Measurements from ENCODE around the gene GCK.

DNA sequence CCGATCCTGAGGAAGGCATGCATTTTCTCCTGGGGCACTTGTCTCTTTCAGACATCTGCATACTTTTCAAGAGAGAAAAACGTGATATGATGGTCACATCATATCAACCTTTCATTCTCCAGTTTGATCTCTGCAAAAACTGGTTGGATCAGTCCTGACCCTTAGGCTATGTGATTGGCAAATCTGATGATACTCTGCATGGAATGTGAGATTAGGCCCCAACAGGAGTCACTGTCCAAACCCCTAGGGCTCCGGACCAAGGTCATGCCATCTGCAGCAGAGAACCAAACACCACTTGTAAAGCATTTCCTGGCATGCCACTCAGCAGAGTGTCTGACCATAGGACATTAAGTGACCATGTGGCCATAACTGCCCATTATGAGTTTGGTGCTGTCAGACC, 8.6 kb downstream of the GCK start:
- TF ChIP-seq POLR2AphosphoS5 (IDR thresholded peaks at IDR 0.05; ENCODE audit: low read depth, low read length) (no peak), REST (IDR thresholded peaks at IDR 0.05; ENCODE audit: insufficient read depth in 1 of 2, low read depth in 2 of 2, low read length in 2 of 2) (no peak)
